Small intestine (tissue), 7 donors: ENCODE measurements around the gene MOCOS. TPM values are rescaled to one million over a fixed set of nuclear protein-coding genes. Genes with fewer than 3 reads are reported as not detected.
"Not testable (repeated sequence)": the region's sequence is repeated elsewhere in the genome, so short reads cannot be mapped to it uniquely, and the experiment has no call there.

Source experiments
- DNase-seq, 2 donors: peaks; one replicate each; pipeline versions ENCODE4 v3.0.0 to v3.0.0-alpha.2; 2013
- FAIRE-seq: peaks from 2 replicates; lab custom pipeline; 2012; peaks lifted over from hg19 to GRCh38; lab: Jason Lieb, UNC
- H3K27ac ChIP-seq, 3 donors: one replicate each; pipeline ENCODE4 v1.5.1; 2013; ENCODE audit warnings: low read length in 2 of 3, mild to moderate bottlenecking in 2 of 3, control low read depth in 1 of 3, inconsistent platforms in 1 of 3, low read depth in 1 of 3, moderate library complexity in 1 of 3
- H3K27me3 ChIP-seq, 3 donors: one replicate each; pipeline ENCODE4 v1.6.1; 2013; ENCODE audit warnings: low read length in 3 of 3, inconsistent platforms in 1 of 3; ENCODE audit not compliant: control insufficient read depth in 3 of 3, insufficient read depth in 3 of 3
- H3K36me3 ChIP-seq, 3 donors: one replicate each; pipeline ENCODE4 v1.6.1; 2013; ENCODE audit warnings: low read length in 3 of 3, inconsistent platforms in 1 of 3, low read depth in 1 of 3, mild to moderate bottlenecking in 1 of 3, moderate library complexity in 1 of 3; ENCODE audit not compliant: control insufficient read depth in 3 of 3, insufficient read depth in 2 of 3
- H3K4me1 ChIP-seq, 3 donors: one replicate each; pipeline ENCODE4 v1.6.1; 2013; ENCODE audit warnings: low read length in 2 of 3, inconsistent platforms in 1 of 3, low read depth in 1 of 3, mild to moderate bottlenecking in 1 of 3, moderate library complexity in 1 of 3; ENCODE audit not compliant: control insufficient read depth in 3 of 3, insufficient read depth in 2 of 3
- H3K4me3 ChIP-seq, 3 donors: one replicate each; pipeline ENCODE4 v1.5.1; 2013; ENCODE audit warnings: low read length in 3 of 3, control low read depth in 1 of 3, inconsistent platforms in 1 of 3, low read depth in 1 of 3, mild to moderate bottlenecking in 1 of 3, moderate library complexity in 1 of 3
- H3K9me3 ChIP-seq, 2 donors: one replicate each; pipeline ENCODE4 v1.6.1; 2013; ENCODE audit warnings: low read depth in 1 of 2, low read length in 1 of 2; ENCODE audit not compliant: control insufficient read depth in 2 of 2, insufficient read depth in 1 of 2
- WGBS, 3 donors: extraction: QIAGEN DNeasy Blood & Tissue Kit; methylation state at CpG; one replicate each; pipeline ENCODE4 v1.1.7; 2013; 5-methylcytosine and 5-hydroxymethylcytosine counted together
- polyA plus RNA-seq, 4 donors: library from polyadenylated mRNA; stranded (reverse) in 3 of 4; unstranded in 1 of 4; fragments of 200-250 nt in 3 of 4; fragments of 120-200 nt in 1 of 4; gene quantifications; one replicate each; pipeline versions ENCODE4 v1.2.1 to v1.2.3, GENCODE V29; 2013
- donor health status: healthy with polysubstance abuse.
- donor health status: control.
- donor health status: control.
- donor health status: Bipolar disorder and iron deficiency.
- donor health status: healthy.

The MOCOS gene
- polyA plus RNA-seq, 4 donors = 3.2 to 19.7 (median 16.7) TPM

DNA sequence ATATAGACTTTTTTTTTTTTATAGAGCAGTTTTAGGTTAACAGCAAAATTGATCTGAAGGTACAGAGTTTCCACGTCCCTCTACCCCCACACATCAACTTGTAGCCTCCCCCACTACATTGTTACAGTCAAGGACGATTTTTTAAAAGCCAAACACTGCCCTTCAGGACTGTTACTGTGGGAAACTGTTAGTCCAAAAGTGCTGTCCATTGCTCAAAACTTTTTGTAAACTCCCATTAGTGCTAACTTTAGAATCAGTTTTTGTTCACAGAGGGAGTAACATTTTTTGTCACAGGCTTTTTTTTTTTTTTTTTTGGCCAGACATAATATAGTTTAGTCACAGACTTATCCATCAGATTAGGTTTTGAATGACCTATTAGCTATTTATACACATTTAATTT is 33.5 kb upstream of the MOCOS start:
- 20 to 64% (median 52%) methylated on average over 2 of the region's 2 CpGs for WGBS, 3 donors
- H3K27ac ChIP-seq = peak overlapping the region in 1 of 3 donors; percentile 57
- peaks cover 4 to 25% (median 8%) of the 10 kb centered on the region in 3 donors for H3K36me3 ChIP-seq
- no peak overlapping the region for H3K4me3 ChIP-seq
- no peak for DNase-seq
- no peaks in the 10 kb centered on the region for H3K9me3 ChIP-seq
- peaks cover 0 to 13% (median 0%) of the 10 kb centered on the region in 3 donors for H3K4me1 ChIP-seq
- FAIRE-seq = no peak
- H3K27me3 ChIP-seq = no peaks in the 10 kb centered on the region

DNA sequence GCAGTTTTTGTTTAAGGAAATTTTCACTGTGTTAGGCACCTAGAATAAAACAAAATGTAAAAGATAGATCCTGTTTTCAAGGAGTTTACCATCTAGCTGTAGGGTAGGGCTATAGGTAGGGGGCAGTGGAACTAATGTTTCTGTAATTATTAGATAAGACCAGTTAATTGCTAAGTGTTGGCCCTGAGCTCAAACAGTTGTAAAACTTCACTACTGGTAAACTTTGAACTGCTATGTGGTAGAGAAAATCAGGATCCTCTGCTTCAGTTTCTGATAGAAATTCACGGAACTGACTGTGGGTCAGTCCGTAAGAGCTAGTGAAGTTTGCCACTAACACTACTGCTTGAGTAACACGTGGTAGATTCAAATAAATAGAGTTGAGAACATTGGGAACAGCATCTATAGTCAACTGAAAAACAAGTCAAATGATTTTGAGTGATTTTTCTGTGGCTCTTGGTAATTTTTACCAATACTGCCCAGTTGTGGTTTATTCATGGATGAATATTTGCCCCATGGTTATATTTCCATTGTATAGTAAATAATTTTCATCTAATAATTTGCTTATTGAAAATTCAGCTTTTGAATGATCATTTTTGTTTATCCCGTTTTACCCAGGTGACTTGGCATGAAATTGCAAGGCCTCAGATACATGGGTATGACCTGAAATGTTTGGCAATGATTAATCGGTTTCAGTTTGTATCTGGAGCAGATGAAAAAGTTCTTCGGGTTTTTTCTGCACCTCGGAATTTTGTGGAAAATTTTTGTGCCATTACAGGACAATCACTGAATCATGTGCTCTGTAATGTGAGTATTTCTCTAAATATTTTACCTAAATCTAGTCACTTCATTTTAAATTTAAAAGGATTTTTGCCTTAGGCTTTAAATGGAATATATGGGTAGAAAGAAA is 31.2 kb upstream of the MOCOS start:
- FAIRE-seq = no peak
- WGBS, 3 donors = 27 to 70% (median 52%) methylated on average over 7 of the region's 7 CpGs
- Histone ChIP-seq H3K36me3 (peaks cover 4 to 26% (median 10%) of the 10 kb centered on the region in 3 donors), H3K27me3 (no peaks in the 10 kb centered on the region), H3K27ac (peak overlapping the region in 1 of 3 donors; percentile 70), H3K9me3 (no peaks in the 10 kb centered on the region), H3K4me1 (peaks cover 0 to 13% (median 0%) of the 10 kb centered on the region in 3 donors), H3K4me3 (no peak overlapping the region)
- DNase-seq = peak; percentile 61 to 84

GRCh38 chr18:36157441-36157840 is 29.9 kb upstream of the MOCOS start:
- Histone ChIP-seq H3K9me3 (no peaks in the 10 kb centered on the region), H3K27ac (no peak overlapping the region), H3K4me1 (peaks cover 0 to 10% (median 0%) of the 10 kb centered on the region in 3 donors), H3K27me3 (no peaks in the 10 kb centered on the region), H3K36me3 (peaks cover 5 to 19% (median 12%) of the 10 kb centered on the region in 3 donors), H3K4me3 (no peak overlapping the region)
- FAIRE-seq = no peak
- no peak for DNase-seq

DNA sequence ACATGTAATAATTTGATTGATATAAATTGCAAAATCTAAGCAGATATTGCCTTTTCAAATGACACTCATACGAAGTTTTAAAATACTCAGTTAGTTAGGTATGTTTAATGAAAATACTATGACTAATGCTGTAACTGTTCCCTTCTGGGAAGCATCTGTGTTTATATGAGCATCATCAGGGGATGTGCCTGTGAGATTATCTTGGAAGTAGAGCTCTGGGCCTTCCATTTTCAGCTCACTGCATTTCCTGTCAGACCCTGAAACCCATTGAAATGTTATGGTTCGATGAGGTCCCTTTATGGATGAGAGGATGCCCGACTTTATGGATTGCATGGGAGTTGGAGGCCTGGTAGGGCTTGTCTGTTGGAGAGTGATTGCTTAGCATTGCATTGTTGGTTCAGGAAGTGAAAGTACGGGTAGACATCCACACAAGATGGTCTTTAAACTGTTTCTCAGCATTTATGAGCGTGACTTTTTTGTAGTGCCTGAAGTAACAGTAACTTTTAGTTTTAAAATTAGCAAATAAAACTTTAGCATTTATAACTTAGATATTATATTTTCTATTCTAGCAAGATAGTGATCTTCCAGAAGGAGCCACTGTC is 28.9 kb upstream of the MOCOS start:
- Histone ChIP-seq H3K36me3 (peaks cover 4 to 16% (median 13%) of the 10 kb centered on the region in 3 donors), H3K4me3 (no peak overlapping the region), H3K27me3 (no peaks in the 10 kb centered on the region), H3K27ac (no peak overlapping the region), H3K9me3 (no peaks in the 10 kb centered on the region), H3K4me1 (peaks cover 0 to 3% (median 0%) of the 10 kb centered on the region in 3 donors)
- 83 to 92% (median 89%) methylated on average over 5 of the region's 5 CpGs for WGBS, 3 donors
- FAIRE-seq (no peak), DNase-seq (no peak)

- WGBS, 3 donors = 83 to 87% (median 84%) methylated on average over 4 of the region's 4 CpGs
- no peak overlapping the region for H3K27ac ChIP-seq
- no peaks in the 10 kb centered on the region for H3K9me3 ChIP-seq
- H3K27me3 ChIP-seq = no peaks in the 10 kb centered on the region
- DNase-seq (no peak), FAIRE-seq (no peak)
- no peak overlapping the region for H3K4me3 ChIP-seq
- H3K4me1 ChIP-seq = peaks cover 0 to 3% (median 0%) of the 10 kb centered on the region in 3 donors
- peaks cover 9 to 16% (median 15%) of the 10 kb centered on the region in 3 donors for H3K36me3 ChIP-seq
Observed at GRCh38 chr18:36160959-36161371, 26.3 kb upstream of the MOCOS start.

DNA sequence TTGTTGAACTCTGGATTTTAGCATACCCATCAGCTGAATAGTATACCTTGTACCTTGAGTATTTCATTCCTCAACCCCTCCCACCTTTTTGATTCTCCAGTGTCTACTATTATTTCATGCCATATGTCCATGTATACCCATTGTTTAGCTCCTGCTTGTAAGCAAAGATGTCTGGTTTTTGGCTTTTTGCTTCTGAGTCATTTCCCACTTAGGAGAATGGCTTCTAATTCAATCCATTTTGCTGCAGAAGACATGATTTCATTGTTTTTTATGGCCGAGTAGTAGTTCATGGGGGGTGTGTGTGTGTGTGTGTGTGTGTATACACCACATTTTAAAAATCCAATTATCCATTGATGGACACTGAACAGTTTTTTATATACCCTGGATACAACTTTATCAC is 24.3 kb upstream of the MOCOS start:
- FAIRE-seq (no peak), DNase-seq (no peak)
- Histone ChIP-seq H3K4me1 (no peaks in the 10 kb centered on the region), H3K4me3 (no peak overlapping the region), H3K9me3 (no peaks in the 10 kb centered on the region), H3K36me3 (peaks cover 11 to 26% (median 12%) of the 10 kb centered on the region in 3 donors), H3K27me3 (no peaks in the 10 kb centered on the region), H3K27ac (no peak overlapping the region)
- WGBS, 3 donors = 89 to 100% (median 95%) methylated on average over 1 of the region's 1 CpG

GRCh38 chr18:36167692-36168218 is 19.5 kb upstream of the MOCOS start:
- H3K9me3 ChIP-seq = no peaks in the 10 kb centered on the region
- H3K27me3 ChIP-seq = no peaks in the 10 kb centered on the region
- H3K4me3 ChIP-seq = no peak overlapping the region
- H3K27ac ChIP-seq = no peak overlapping the region
- H3K36me3 ChIP-seq = peaks cover 16 to 53% (median 18%) of the 10 kb centered on the region in 3 donors
- FAIRE-seq = no peak
- no peak for DNase-seq
- H3K4me1 ChIP-seq = no peaks in the 10 kb centered on the region
- 94 to 98% (median 97%) methylated on average over 3 of the region's 3 CpGs for WGBS, 3 donors

GRCh38 chr18:36168296-36168695 is 19.0 kb upstream of the MOCOS start:
- H3K27ac ChIP-seq, FAIRE-seq, H3K9me3 ChIP-seq, H3K4me1 ChIP-seq, DNase-seq, H3K27me3 ChIP-seq, H3K4me3 ChIP-seq: not testable (repeated sequence)
- H3K36me3 ChIP-seq = peaks cover 16 to 53% (median 16%) of the 10 kb centered on the region in 3 donors
- WGBS, 3 donors = 82 to 88% (median 88%) methylated on average over 3 of the region's 3 CpGs
